HepG2 (cell line): Measurements from ENCODE around the gene ACADS. TPM values are rescaled to one million over a fixed set of nuclear protein-coding genes. Genes with fewer than 3 reads are reported as not detected.

ENCODE experiments used
- BRF2 ChIP-seq: sonication (generic); formaldehyde crosslinking; IDR thresholded peaks from 2 replicates; pipeline ENCODE4 v1.8.1; 2022; ENCODE audit warnings: mild to moderate bottlenecking, missing genetic modification reagents
- CBX2 ChIP-seq, 2 experiments: fragments of 200-600 bp in 1 of 2; sonication (generic); formaldehyde crosslinking in 1 of 2; IDR thresholded peaks; 2 replicates each; pipeline versions ENCODE4 v1.7.0 to v1.8.1; 2018 to 2022; ENCODE audit warnings: low read depth in 2 of 2, low read length in 1 of 2, mild to moderate bottlenecking in 1 of 2, missing genetic modification reagents in 1 of 2
- ETV6 ChIP-seq: sonication (generic); formaldehyde crosslinking; conservative IDR thresholded peaks from 2 replicates; pipeline ENCODE4 v1.4.0; 2020; ENCODE audit warnings: missing genetic modification reagents
- NCOA5 ChIP-seq: sonication (generic); formaldehyde crosslinking; IDR thresholded peaks from 2 replicates; pipeline ENCODE4 v1.4.0; 2020; ENCODE audit warnings: missing genetic modification reagents
- NFRKB ChIP-seq: fragments of 450-650 bp; IDR thresholded peaks from 2 replicates; pipeline ENCODE4 v1.6.1; 2017
- POGK ChIP-seq: sonication (generic); formaldehyde crosslinking; conservative IDR thresholded peaks from 2 replicates; pipeline ENCODE4 v1.8.0; 2022; ENCODE audit warnings: mild to moderate bottlenecking, moderate library complexity, missing genetic modification reagents
- POLR2A ChIP-seq, 2 experiments: IDR thresholded peaks; 2 replicates each; pipeline ENCODE4 v1.6.1; 2011; ENCODE audit warnings: low read depth in 2 of 2, low read length in 2 of 2, mild to moderate bottlenecking in 1 of 2, moderate library complexity in 1 of 2; ENCODE audit not compliant: insufficient read depth in 1 of 2
- RXRB ChIP-seq: IDR thresholded peaks from 2 replicates; pipeline ENCODE4 v1.6.1; 2016; ENCODE audit warnings: borderline replicate concordance, missing genetic modification reagents, missing compliant biosample characterization
- YEATS4 ChIP-seq: sonication (generic); formaldehyde crosslinking; IDR thresholded peaks from 2 replicates; pipeline ENCODE4 v1.4.0; 2020; ENCODE audit warnings: missing genetic modification reagents, borderline replicate concordance
- YY1 ChIP-seq: IDR thresholded peaks from 2 replicates; pipeline ENCODE4 v1.6.1; 2011; ENCODE audit warnings: low read length, low read depth, moderate library complexity, mild to moderate bottlenecking; ENCODE audit not compliant: insufficient read depth, insufficient replicate concordance
- ZNF256 ChIP-seq: sonication (generic); formaldehyde crosslinking; conservative IDR thresholded peaks from 2 replicates; pipeline ENCODE4 v1.4.0; 2020; ENCODE audit warnings: missing genetic modification reagents
- ZNF770 ChIP-seq: sonication (generic); formaldehyde crosslinking; IDR thresholded peaks from 2 replicates; pipeline ENCODE4 v1.5.0; 2020; ENCODE audit warnings: mild to moderate bottlenecking, missing genetic modification reagents
- ZNF788 ChIP-seq: sonication (generic); formaldehyde crosslinking; IDR thresholded peaks from 2 replicates; pipeline ENCODE4 v1.5.0; 2020; ENCODE audit warnings: mild to moderate bottlenecking, missing genetic modification reagents, borderline replicate concordance
- ZSCAN31 ChIP-seq: sonication (generic); formaldehyde crosslinking; IDR thresholded peaks from 2 replicates; pipeline ENCODE4 v1.5.0; 2020; ENCODE audit warnings: low read depth, mild to moderate bottlenecking, missing genetic modification reagents
- polyA plus RNA-seq, 8 experiments: library from polyadenylated mRNA; depleted of rRNA in 3 of 8; stranded (reverse) in 7 of 8; unstranded in 1 of 8; fragments of >200 nt; fragmentation: Illumina TruSeq in 4 of 8; extraction: Trizol in 4 of 8; gene quantifications; 2 replicates each; pipeline versions ENCODE4 v1.2.1 to v1.2.3, GENCODE V29; 2011 to 2016; ENCODE audit warnings: low read depth in 4 of 8, missing spikeins in 1 of 8, mixed read lengths in 1 of 8; ENCODE audit not compliant: insufficient read depth in 1 of 8
- total RNA-seq, 5 experiments: library from RNA; depleted of rRNA; stranded (reverse); fragments of >200 nt; fragmentation: Illumina TruSeq; extraction: Trizol; gene quantifications; 2 replicates each; pipeline ENCODE4 v1.2.3, GENCODE V29; 2016; ENCODE audit warnings: low read depth in 1 of 5
- TF ChIP-seq, protein P1 (sequence below): sonication (generic); formaldehyde crosslinking; IDR thresholded peaks from 2 replicates; pipeline ENCODE4 v1.4.0; 2020; ENCODE audit warnings: low read depth, mild to moderate bottlenecking, missing genetic modification reagents
- TF ChIP-seq, protein P2 (sequence below): sonication (generic); formaldehyde crosslinking; IDR thresholded peaks from 2 replicates; pipeline ENCODE4 v1.5.0; 2020; ENCODE audit warnings: missing genetic modification reagents, mild to moderate bottlenecking, borderline replicate concordance
- TF ChIP-seq, protein P3 (sequence below): sonication (generic); formaldehyde crosslinking; IDR thresholded peaks from 2 replicates; pipeline ENCODE4 v1.4.0; 2020; ENCODE audit warnings: mild to moderate bottlenecking, missing genetic modification reagents
- TF ChIP-seq, protein P4 (sequence below): sonication (generic); formaldehyde crosslinking; IDR thresholded peaks from 2 replicates; pipeline ENCODE4 v1.4.0; 2020; ENCODE audit warnings: missing genetic modification reagents

Gene ACADS
- total and polyA plus RNA-seq, 2 of the 13 experiments (the other 11 are each of a cell fraction or from before 2014, with no cell fraction given), result 17.4 to 27.7 TPM

DNA sequence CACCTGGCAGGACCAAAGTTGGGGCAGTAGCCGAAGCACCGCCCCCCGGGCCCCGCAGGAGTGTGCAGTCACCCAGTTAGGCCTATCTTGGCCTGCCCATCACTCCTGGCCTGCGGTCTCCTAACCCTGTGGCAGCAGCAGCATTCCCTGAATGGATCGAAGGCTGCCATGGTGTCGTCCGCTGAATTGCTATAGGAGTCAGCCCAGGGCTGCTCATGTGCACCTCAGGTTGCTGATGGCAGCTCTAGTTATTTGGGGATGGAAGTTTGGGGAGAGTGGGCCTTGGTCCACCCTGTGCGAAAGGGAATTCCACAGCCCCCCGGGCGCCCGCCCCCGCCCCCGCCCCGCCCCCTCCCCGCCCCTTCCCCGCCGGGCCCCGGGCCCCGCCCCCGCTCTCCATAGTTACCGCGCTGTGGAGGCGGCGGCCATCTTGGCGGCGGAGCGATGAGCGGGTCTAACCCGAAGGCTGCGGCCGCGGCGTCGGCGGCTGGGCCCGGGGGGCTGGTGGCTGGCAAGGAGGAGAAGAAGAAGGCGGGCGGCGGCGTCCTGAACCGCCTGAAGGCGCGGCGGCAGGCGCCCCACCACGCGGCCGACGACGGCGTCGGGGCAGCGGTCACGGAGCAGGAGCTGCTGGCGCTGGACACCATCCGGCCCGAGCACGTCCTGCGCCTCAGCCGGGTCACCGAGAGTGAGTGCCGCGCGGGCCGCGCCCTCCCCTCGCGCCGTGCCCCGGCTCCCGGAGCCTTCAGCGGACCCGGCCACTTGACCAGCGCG lies 15.4 kb upstream of the ACADS start, which contains the start of gene UNC119B (continued):
- TF ChIP-seq BRF2 (no peak), ZSCAN31 (CRISPR knock-in tag) (0 out of 2 replicates have a peak, but pooled peaks have one; percentile 41), ZNF788 (CRISPR knock-in tag) (no peak), NFRKB (no peak), RXRB (CRISPR knock-in tag) (no peak), POLR2A (IDR thresholded peaks at IDR 0.05; ENCODE audit: insufficient read depth in 1 of 2, low read depth in 2 of 2, low read length in 2 of 2) (peak; percentile 22 to 75; a peak in 3 of 4 replicates), ETV6 (CRISPR knock-in tag) (0 out of 2 replicates have a peak, but pooled peaks have one; percentile 68), CBX2 (IDR thresholded peaks at IDR 0.05; ENCODE audit: low read depth, low read length) (no peak), CBX2 (CRISPR knock-in tag; IDR thresholded peaks at IDR 0.05; ENCODE audit: low read depth) (no peak), YY1 (peak; percentile 94), YEATS4 (CRISPR knock-in tag) (peak; percentile 62), NCOA5 (CRISPR knock-in tag) (no peak), ZNF256 (CRISPR knock-in tag) (no peak), POGK (CRISPR knock-in tag) (peak; percentile 37; the same call in 1 of the 2 replicates), ZNF770 (CRISPR knock-in tag) (no peak)
- TF ChIP-seq, protein P1, sequence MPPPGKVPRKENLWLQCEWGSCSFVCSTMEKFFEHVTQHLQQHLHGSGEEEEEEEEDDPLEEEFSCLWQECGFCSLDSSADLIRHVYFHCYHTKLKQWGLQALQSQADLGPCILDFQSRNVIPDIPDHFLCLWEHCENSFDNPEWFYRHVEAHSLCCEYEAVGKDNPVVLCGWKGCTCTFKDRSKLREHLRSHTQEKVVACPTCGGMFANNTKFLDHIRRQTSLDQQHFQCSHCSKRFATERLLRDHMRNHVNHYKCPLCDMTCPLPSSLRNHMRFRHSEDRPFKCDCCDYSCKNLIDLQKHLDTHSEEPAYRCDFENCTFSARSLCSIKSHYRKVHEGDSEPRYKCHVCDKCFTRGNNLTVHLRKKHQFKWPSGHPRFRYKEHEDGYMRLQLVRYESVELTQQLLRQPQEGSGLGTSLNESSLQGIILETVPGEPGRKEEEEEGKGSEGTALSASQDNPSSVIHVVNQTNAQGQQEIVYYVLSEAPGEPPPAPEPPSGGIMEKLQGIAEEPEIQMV, result 0 out of 2 replicates have a peak, but pooled peaks have one; percentile 26
- TF ChIP-seq, protein P2, sequence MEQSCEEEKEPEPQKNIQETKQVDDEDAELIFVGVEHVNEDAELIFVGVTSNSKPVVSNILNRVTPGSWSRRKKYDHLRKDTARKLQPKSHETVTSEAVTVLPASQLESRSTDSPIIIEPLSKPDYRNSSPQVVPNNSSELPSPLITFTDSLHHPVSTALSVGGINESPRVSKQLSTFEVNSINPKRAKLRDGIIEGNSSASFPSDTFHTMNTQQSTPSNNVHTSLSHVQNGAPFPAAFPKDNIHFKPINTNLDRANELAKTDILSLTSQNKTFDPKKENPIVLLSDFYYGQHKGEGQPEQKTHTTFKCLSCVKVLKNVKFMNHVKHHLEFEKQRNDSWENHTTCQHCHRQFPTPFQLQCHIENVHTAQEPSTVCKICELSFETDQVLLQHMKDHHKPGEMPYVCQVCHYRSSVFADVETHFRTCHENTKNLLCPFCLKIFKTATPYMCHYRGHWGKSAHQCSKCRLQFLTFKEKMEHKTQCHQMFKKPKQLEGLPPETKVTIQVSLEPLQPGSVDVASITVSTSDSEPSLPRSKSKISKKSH (CRISPR knock-in tag), result peak; percentile 69; the same call in 1 of the 2 replicates
- TF ChIP-seq, protein P3, sequence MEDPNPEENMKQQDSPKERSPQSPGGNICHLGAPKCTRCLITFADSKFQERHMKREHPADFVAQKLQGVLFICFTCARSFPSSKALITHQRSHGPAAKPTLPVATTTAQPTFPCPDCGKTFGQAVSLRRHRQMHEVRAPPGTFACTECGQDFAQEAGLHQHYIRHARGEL, result no peak
- TF ChIP-seq, protein P4, sequence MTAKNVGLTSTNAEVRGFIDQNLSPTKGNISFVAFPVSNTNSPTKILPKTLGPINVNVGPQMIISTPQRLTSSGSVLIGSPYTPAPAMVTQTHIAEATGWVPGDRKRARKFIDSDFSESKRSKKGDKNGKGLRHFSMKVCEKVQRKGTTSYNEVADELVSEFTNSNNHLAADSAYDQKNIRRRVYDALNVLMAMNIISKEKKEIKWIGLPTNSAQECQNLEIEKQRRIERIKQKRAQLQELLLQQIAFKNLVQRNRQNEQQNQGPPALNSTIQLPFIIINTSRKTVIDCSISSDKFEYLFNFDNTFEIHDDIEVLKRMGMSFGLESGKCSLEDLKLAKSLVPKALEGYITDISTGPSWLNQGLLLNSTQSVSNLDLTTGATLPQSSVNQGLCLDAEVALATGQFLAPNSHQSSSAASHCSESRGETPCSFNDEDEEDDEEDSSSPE (CRISPR knock-in tag), result no peak
